GM10266 (cell line): Measurements from ENCODE around the gene NOPCHAP1.

Source experiments
- DNase-seq: peaks from one replicate; pipeline ENCODE4 v3.0.0; 2012; ENCODE audit errors: extremely low spot score
- TF ChIP-seq, protein P1 (sequence below): IDR thresholded peaks from 2 replicates; pipeline ENCODE4 v1.5.1; 2012; ENCODE audit warnings: mild to moderate bottlenecking, low read depth; ENCODE audit not compliant: control insufficient read depth, insufficient read depth; ENCODE audit errors: missing control alignments

NOPCHAP1 gene

DNA sequence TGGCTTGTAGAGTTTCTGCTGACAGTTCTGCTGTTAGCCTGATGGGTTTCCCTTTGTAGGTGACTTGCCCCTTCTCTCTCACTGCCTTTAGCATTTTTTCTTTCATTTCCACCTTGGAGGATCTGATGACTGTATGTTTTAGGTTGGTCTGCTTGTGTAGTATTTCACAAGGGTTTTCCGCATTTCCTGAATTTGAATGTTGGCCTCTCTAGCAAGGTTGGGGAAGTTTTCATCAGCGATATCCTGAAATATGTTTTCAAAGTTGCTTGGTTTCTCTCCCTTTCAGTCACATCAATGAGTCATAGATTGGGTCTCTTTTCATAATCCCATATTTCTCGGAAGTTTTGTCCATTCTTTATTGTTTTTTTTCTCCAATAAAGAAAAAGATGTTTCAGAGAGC is 11.4 kb downstream of the NOPCHAP1 start:
- DNase-seq, result no peak
- TF ChIP-seq, protein P1, sequence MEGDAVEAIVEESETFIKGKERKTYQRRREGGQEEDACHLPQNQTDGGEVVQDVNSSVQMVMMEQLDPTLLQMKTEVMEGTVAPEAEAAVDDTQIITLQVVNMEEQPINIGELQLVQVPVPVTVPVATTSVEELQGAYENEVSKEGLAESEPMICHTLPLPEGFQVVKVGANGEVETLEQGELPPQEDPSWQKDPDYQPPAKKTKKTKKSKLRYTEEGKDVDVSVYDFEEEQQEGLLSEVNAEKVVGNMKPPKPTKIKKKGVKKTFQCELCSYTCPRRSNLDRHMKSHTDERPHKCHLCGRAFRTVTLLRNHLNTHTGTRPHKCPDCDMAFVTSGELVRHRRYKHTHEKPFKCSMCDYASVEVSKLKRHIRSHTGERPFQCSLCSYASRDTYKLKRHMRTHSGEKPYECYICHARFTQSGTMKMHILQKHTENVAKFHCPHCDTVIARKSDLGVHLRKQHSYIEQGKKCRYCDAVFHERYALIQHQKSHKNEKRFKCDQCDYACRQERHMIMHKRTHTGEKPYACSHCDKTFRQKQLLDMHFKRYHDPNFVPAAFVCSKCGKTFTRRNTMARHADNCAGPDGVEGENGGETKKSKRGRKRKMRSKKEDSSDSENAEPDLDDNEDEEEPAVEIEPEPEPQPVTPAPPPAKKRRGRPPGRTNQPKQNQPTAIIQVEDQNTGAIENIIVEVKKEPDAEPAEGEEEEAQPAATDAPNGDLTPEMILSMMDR, result no peak

DNA sequence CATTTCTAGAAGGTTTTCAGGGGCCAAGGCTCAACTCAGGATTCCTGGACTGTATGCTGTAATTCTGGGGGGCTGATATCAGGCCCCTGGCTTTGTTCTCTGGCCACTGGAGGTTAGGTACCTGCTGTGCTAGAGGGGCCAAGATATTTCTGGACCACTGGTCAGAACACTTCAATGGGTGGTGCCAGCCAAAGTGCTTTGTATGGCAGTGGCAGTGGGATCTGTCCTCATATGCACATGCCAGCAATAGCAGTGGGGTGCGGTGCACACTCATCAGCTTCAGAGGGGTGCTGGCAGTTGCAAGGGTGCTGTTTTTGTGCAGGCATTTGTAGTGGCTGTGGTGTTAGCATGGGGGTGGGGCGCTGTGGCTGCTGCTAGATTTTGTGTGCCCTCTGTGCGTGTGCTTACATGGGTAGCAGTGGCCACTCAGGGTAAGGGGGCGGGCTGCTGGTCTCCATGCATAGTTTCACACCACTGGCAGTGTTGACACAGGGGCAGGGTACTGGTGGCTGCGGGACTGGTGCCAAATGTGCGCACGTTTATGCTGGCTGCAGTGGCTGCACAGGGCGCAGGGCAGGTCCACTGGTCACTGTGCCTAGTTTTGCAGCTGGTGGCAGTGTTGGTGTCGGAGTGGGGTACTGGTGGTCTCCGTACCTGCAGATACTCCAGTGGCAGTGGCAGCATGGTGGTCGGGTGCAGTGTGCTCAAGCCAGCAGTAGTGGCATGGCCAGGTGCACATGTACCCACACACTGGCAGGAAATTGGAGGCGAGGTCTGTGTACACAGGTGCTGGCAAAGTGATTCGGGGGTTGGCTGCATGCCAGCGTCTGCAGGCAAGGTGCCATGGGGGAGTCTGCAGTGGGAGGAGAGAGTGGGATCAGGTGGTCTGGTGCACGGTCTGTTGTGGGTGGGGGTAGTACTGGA is 12.6 kb downstream of the NOPCHAP1 start:
- no peak for DNase-seq
- TF ChIP-seq, protein P1, result no peak

DNA sequence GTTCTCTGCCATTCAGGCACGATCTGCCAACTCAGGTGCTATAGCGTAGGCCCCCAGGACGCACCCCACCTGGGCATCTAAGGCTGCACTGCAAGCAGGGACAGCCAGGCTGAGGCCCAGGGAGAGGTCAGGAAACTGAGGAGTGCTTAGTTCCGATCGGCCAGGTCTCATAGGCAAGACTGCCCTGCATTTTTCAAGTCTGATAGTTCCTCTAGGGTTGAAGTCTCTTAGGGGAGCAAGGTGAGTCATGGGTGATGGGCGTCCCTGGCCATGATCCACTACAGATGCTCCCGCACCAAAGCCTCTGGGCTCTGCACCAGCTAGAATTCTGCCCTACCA is 13.2 kb downstream of the NOPCHAP1 start:
- DNase-seq, result no peak
- TF ChIP-seq, protein P1, result no peak

DNA sequence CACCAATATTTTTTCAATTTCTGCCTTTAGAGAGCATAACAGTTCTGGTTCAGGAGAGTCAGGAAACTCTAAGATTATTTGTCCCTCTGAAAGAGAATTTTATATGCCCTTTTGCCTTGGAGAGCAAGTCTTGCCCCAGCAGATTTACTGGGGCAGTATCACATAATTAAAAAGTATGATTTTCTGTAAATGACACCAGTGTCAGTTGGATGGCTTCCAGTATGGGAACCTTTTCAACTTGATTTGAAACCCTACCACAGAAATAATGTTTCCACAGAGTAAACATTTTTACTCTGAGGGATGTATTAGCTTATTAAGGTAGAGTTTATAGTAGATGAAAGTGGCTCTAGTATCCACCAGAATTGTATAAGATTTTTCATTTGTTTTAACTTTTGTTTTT is 15.4 kb downstream of the NOPCHAP1 start:
- DNase-seq, result no peak

DNA sequence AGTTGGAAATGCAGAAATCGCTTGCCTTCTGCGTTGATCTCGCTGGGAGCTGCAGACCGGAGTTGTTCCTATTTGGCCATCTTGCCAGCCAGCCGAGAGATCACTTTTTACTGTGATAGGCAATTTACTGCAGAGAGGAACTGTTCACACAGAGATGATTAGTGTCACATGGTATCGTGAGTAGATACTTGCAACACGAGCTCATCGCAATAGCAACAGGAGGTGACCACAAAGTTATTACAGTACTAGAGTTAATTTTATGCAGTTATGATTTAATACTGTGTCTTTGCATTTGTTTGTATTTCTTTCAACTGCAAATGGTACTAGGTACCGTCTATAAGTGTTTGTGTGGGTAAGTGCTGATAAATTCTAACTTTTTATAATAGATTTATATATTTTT is 27.8 kb downstream of the NOPCHAP1 start:
- TF ChIP-seq, protein P1, result no peak
- DNase-seq, result no peak

More for the DNA sequence above, 15.4 kb downstream of the NOPCHAP1 start:
- TF ChIP-seq, protein P1, result no peak

DNA sequence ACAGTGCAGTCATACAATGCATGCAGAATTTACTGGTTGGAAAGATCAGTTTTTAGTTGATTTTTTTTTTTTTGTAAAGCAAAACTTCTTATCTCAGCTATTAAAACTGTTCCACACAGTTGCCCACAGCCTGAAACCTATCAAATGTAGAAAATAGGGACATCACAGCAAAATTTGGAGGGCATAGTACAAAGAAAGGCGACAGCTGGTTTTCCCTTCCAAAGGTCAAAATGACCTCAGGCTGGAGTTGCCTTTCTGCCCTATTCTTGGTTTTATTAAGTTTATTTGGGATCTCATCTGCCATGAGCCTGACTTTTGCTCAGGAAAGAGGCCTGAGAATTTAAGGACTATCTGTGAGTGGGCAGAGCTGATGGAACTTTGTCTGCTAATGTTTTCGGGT is 28.5 kb downstream of the NOPCHAP1 start:
- DNase-seq, result no peak
- TF ChIP-seq, protein P1, result no peak

DNA sequence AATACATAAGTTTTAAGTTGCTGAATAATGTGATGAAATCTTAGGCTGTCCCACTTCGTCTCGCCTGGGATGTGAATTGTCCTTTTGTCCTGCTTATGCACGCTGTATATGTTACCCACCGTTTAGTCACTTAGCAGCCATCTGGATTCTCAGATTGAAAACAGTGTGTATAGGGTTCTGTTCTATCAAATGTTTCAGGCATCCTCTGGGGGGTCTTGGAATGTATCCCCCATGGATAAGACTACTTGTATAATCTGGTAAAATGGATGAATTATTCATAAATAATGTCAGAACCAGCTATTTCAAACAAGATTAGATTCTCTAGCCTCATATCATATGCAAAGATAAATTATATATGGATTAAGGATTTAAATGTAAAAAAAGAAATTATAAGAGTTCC is 29.4 kb downstream of the NOPCHAP1 start:
- TF ChIP-seq, protein P1, result no peak
- DNase-seq, result no peak
